Daoy (cell line): ENCODE data around the gene RPLP2. TPM values are rescaled to one million over a fixed set of nuclear protein-coding genes. Genes with fewer than 3 reads are reported as not detected.

Experiments used
- DNase-seq: peaks from one replicate; pipeline ENCODE4 v3.0.0-alpha.2; 2015; ENCODE audit warnings: low read depth
- total RNA-seq: library from RNA; depleted of rRNA; stranded (reverse); fragments of >200 nt; shearing (Covaris generic); gene quantifications from 2 replicates; pipeline ENCODE4 v1.2.3, GENCODE V29; 2014

The RPLP2 gene
- total RNA-seq, 1 experiment from 2014 or later, result 693 TPM

DNA sequence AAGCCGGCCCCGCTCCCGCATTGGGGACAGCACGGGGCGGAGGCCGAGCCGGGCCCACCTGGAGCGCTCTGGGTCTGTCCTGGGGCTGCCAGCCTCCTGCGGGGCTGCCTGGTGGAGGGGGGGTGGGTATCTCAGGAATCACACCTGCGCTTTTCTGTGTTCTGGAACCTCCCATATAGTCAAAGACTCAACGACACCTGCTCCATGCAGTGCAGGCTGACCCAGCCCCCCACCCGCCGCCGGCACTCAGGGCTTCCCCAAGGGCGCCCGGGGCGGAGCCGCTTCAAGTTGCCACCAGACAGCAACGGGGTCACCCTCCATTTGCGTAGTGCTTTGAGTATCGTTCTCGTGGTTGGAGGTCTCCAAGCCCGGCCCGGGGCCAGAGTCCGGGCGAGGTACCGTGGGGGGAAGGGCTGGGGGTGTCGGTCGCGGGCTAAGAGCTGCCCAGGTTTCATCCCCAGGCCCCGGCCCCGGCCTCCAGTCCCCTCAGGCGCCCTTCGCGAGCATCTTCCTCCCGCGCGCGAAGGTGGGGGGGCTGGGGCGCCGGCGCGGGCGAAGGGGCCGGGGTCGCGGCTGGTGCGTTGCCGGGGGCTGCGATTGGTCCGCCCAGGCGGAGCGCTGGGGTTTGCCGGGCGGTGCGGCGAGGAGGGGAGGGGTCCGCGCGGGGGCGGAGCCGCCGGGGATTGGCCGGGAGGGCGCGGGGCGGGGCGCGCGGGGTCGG lies 39.5 kb downstream of the RPLP2 start:
- DNase-seq, result no peak

DNA sequence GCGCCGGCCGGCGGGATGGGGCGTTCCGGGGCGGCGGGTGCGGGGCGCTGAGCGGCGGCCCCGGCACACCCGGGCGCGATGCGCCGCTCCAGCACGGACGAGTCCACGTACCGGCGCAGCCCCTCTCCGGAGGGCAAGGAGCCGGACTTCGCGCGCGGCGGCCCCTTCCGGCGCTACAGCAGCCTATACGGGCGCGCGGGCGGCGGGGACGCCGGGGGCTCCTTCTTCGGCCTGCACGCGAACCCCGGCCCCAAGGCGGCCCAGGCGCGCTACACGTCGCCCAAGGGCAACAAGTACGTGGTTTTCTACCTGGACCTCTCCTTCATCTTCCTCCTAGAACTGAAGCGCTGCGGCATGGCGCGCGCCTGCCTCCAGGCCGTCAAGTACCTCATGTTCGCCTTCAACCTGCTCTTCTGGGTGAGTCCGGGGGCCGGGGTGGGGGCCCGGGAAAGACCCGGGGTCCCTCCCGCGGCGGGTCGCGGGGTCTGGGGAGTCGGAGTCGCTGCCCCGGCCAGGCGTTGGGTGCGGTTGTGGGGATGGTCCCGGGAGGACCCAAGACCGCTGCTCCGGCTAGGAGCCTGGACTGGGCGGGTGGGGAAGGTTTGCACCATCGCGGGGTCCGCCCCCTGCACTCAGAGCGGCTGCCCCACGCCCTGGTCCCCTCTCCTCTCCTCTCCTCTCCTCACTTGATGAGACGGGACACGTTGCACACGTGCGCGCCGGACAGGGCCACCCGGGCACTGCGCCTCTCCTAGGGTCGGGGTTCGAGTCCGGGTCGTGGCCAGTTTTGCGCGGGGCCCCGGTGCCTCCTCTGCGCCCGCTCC lies 40.4 kb downstream of the RPLP2 start:
- DNase-seq, result no peak

DNA sequence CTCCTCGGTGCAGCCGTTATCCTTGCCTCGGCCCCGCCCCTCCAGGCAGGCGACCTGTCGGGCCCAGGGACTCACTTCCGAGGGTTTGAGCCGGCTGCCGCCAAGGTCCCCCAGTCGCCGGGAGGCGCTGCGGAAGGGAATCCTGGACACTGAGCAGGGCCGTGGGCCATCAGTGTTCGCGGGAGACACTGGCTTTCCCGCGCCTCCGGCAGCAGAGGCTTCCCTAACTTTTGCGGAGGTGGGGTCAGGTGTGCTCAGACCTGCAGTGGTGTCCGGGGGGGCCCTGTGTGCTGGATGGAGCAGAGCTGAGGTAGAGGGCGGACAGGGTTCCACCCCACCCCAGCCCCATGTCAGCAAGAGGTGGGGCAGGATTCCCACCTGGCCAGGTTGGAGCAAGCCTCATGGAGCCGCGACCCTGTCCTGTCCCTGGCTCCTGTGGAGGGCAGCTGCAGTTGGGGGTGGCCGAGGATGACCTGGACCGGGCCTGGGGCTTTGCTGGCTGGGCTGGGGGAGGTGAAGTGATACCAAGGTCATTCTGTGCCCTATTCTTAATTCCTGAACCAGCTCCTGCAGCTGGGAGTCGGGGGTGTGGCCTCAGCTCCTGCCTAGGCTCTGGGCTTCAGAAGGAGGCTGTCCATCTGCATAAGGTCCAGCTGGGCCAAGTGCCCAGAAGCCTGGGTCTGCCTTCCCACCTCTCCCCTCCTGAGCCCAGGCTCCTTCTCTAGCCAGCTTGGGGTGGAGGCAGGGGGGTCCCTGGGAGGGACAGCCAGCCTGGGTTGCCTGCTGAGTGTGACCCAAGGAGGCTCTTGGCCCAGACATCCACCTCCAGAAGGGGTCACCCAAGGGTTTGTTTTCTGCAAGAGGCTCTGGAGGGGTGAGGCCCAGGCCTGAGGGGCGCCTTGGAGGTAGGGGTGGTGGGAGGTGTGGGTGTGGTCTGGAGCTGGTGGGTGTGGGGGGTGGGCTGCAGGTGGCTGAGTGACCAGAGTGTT lies 41.3 kb downstream of the RPLP2 start:
- no peak for DNase-seq

DNA sequence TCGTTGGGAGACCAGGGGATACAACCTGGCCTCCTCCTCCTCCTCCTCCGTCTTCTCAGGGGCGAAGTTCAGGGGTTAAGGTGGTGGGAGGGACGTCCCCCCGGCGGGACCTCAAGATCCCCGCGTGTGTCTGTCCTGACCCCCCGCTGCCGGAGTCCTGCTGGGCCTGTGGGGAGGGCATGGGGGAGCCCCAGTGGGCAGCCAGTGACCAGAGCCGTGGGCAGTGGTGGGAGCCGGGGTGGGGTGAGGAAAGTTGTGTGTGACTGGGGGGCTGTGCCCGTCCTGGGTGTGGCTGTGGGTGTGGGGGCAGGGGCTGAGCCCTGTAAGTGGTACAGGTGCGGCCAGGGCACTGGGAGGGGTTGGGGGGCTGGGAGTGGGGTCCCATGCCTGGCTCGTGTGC lies 43.0 kb downstream of the RPLP2 start:
- no peak for DNase-seq

DNA sequence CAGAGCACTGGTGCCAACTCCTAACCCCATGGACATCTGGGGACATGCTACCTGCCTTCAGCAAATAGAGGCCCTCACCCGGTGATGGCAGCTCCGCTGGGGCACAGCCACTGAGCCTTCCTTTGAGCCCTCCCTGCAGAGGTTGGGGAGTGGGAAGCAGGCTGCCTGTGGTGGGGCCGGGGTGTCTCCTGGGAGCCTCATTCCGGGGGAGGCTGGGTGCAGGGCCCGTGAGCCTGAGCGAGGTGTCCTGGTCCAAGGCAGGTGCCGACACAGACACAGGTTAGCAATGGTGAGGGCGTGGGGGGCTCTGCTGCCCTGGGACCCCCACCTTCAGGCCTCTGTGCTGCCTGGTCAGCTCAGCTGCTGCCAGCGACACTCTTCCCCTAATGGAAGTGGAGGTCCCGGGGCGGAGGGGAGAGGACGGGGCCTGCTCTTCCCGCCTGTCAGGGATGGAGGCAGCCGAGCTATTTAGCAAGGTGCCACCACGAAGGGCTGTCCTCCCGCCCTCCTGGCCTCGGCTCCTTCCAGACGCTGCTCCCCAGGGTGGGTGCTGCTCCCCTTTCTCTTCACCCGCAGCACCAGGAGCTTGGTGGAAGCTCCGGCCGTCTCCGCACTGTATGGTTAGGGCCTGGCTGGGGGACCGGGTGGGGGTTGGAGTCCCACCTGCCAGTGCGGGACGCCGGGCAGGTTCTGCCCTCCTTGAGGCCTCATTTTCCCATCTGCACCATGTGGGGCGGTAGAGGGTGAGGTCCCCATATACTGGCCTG lies 44.1 kb downstream of the RPLP2 start:
- no peak for DNase-seq

DNA sequence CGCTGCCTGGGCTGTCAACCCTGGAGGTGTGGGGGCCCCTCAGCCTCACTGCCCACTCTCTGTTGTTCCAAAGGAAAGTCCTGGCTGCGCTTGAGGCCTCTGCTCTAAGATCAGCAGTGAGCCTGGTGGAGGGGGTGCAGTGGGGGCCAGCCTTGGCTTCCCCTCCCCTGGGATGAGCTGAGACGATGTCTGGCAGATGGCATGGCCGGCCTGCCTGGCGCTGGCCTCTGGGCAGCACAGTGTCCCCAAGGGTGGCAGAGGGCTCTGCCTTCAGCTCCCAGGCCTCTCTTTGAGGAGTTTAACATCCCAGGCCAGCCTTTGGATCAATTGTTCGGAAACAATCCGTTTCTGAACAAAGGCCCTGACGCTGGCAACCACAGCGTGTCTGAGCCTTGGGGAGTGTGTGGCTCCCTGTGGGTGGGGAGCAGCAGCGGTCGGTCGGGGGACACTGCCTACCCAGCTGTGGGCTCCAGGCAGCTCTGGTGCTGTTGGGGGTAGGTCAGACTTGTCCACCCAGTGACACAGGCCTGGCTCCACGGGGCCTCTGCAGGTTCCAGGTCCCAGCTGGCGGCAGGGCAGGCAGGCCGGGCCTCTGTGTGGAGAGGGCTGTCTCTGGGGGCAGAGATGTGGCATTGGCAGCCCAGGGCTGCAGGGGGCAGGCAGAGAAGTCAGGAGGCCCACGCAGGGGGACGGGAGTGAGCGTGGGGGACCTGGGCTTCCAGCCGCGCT lies 45.0 kb downstream of the RPLP2 start:
- no peak for DNase-seq

DNA sequence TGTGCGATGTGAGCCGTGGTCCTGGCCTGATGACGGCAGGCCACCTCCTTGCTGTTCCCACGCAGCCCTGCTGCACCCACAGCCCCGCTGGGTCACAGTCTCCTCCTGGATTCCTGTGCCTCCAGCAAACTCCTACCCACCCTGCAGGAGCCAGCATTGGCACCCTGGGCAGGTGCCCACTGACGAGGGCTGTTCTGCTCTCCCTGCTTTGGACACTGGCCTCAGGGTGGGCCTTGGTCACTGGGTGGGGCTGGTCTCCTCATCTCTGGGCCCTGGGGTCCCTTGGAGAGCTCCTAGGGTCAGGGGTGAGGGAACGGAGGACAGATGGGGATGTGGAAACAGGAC lies 45.5 kb downstream of the RPLP2 start:
- no peak for DNase-seq

DNA sequence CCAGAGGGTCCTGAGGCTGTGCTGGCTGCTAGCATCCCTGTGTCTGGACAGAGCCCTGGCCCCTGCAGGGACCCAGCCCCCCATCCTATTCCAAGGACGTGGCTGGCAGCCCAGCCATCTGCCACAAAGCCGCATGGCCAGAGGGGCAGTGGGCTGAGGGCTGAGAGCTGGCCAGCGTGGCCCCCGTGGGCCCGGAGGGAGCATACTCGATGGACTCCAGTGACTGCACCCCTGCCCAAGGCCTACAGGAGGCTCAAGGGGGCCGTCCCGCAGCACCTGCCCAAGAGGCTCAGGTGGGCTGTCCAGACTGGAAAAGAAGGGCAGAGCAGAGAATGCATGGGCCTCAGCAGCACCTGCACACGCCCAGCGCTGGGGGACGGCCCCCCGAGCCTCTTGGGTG lies 46.0 kb downstream of the RPLP2 start:
- no peak for DNase-seq

DNA sequence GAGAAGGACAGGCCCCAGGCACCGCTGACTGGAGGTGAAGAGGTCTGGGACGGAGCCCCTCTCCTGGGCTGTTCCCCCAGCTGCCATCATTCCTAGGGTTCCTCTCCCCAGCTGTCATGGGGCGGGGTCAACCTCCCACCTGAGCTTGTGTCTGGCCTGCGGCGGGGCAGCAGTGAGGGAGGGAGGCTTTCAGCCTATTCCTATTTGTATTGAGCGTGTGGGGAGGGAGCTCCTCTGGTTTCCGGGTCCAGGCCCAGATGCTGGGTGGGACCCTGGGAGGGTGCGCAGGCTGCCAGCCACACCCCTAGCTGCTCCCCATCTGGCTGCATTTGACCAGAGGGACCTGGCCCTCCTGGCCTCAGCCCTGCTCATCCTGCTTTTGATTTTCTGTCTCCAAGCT lies 46.6 kb downstream of the RPLP2 start:
- DNase-seq, result no peak

DNA sequence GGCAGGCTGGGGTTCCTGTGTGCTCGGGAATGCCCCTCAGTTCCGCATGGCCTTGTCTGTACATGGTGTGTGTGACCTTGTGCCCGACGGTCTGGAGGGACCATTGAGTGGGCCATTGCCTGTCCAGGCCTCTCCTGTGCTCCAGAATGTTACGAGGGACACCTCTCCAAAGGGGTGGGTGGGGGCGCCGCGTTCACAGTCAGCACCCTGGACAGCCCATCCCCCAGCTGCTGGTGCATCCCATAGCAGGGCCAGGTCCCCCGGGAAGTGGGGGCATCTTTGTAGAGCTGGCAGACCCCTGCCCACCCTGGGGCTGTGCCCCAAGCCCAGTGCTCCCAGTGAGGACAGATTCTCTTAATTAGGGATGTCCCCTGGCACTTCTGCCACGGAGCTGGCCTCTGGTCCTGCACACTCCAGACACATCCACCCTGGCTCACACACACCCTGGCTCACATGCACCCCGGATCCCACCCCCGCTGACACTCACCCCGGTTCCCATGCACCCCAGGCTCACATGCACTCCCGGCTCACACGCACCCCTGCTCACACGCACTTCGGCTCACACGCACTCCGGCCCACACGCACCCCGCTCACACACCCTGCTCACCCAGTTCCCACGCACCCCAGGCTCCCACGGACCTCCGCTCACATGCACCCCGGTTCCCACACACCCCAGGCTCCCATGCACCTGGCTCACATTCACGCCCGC lies 48.4 kb downstream of the RPLP2 start:
- DNase-seq, result no peak

DNA sequence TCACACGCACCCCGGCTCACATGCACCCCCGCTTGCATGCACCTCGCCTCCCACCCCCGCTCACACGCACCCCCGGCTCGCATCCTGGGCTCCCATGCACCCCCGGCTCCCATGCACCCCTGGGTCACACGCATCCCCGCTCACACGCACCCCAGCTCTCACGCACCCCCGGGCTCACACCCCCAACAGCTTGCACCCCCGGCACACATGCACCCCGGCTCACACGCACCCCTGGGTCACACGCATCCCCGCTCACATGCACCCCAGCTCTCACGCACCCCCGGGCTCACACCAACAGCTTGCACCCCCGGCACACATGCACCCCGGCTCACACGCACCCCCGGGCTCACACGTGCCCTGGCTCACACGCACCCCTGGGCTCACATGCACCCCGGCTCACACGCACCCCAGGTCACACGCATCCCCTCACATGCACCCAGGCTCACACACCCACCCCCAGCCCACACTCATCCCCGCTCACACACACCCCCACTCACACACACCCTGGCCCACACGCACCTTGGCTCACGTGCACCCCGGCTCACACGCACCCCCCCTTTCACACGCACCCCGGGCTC lies 49.1 kb downstream of the RPLP2 start:
- no peak for DNase-seq

DNA sequence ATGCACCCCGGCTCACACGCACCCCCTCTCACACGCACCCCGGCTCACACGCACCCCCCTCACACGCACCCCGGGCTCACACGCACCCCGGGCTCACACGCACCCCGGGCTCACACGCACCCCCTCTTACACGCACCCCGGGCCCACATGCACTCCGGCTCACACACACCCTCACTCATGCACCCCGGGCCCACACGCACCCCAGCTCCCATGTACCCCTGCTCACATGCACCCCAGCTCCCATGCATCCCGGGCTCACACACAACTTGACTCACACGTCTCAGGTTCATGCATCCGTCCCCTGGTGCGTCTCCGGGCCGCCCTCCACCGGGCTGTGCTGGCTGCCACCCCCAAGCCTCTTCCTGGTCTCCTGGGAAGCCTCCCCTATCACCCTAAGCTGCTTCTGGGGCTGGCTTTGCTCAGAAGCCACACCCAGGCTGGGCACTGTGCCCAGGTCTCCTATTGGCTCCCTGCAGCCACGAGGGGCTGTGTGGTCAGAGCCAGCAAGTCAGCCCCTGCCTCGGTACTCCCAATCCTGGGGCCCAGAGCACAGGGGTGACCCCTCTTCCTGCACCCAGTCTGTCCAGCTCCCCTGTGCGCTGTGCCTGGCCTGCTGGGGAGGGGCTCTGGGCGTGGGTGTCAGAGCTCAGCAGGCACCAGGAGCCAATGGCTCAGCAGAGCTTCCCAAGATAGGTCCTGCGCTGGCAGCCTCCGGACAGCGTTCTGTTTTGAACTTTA lies 49.8 kb downstream of the RPLP2 start:
- DNase-seq, result peak; percentile 75

DNA sequence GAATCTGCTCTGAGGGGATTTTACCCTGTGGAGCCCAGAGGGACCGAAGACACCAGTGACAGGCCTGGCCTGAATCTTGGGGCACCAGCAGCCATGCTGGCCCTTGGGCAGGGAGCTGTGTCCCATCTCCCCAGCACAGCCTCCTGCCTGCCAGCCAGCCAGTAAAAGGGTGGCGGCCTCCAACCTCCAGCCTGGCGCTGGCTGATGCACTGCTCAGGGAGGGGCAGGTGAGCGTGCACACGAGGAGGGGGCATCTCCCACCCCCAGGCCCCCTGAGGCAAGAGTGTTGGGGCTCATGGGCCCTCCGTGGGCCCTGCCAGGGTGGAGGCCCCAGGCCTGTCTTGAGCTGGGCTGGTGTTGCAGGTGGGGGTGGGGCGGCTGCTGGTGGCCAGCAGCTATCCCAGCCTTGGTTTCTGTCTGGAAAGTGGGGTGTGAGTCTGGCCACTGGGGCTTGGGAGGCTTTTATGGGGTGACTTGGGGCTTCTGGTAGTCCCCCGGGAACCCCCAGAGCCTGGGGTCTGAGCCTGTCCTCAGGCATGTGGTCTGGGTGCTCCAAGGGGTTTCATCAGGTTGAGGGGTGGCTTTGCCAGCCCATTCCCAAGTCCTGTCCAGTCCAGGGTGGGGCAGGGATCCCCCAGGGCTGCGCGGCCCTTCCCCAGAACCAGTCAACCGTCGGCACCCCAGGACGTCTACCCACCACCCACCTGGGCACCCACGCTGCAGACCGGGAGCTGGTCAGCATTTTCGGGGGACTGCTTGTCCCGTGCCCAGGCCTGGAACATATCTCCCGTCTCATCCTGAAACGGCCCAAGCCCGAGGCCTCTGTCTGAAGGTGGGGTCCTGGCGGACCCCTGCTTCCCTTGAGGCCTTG lies 50.7 kb downstream of the RPLP2 start:
- DNase-seq, result no peak

DNA sequence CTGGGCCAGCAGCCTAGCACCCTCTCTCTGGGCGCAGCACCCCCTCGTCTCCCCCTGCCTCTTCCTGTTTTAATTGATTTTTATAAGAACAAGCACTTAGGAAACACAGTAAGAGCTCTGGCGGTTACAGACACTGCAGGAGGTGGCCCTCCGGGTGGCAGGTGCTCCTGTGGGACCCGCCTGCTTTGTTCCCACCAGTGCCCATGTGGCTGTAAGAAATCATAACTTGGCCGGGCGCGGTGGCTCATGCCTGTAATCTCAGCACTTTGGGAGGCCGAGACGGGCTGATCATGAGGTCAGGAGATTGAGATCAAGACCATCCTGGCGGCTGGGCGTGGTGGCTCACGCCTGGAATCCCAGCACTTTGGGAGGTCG lies 51.3 kb downstream of the RPLP2 start:
- no peak for DNase-seq

DNA sequence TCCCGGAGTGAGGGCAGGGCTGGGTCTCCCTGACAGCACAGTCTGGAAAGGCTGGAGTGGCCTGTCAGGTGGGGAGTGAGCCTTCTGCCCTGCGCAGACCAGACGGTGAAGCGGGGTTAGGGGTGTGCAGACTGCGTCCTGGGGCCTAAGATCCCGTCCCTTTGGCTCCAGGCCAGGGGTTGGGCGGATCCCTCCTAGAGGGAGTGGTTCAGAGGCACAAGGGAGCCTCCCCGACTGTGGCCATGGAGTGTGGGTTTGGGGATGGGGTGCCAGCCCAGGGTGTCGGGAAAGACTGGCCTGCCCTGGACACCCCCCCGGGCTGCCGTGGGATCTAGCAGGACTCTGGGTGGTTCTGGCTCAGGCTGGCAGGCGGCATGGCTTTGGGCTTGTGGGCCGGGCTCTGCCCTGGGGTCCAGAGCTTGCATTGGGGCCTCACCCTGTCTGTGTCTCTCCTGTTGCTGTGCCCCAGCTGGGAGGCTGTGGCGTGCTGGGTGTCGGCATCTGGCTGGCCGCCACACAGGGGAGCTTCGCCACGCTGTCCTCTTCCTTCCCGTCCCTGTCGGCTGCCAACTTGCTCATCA lies 52.4 kb downstream of the RPLP2 start:
- DNase-seq, result no peak
